Measurements from ENCODE around the gene NECTIN3. TPM values are rescaled to one million over a fixed set of nuclear protein-coding genes. Genes with fewer than 3 reads are reported as not detected.

NECTIN3 gene
- total and polyA plus RNA-seq, 10 of the 15 experiments (the other 5 are each of a cell fraction or from before 2014, with no cell fraction given), result 0.21 TPM; not detected in 9

DNA sequence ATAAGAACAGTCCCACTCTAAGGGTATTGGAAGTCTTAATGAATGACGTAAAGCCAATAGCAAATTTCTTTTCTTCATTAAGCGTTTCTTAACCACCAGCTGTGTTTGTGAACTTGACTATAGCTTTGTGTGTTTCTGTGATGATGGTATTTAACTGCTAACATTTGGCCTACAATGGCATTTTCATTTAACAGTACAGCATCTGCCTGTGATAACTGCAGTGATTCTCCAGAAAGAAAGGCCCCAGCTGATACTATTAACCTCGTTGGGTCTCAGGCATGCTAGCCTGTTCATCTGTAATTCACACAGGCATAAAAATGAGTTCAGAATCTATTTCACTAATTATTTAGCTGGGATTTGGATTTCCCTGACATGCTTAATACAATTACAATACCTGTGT, 121.9 kb downstream of the NECTIN3 start:
- H3K4me3 ChIP-seq, result no peak overlapping the region
- POLR2A ChIA-PET, result no interaction called here
- in situ Hi-C loops (cut with MboI), result no loop called here
- H3K4me1 ChIP-seq (ENCODE audit: control insufficient read depth, insufficient read depth, low read length), result no peaks in the 10 kb centered on the region
- H3K4me2 ChIP-seq (ENCODE audit: control insufficient read depth, insufficient read depth), result no peak overlapping the region
- no peaks in the 10 kb centered on the region for H3K9me3 ChIP-seq (replicated peaks; ENCODE audit: control insufficient read depth, insufficient read depth, low read length)
- FAIRE-seq (no peak), ATAC-seq (no peak), DNase-seq (ENCODE audit: low read depth, low spot score) (no peak)
- no TSS peak for BruUV-seq (replicated peaks)
- no peaks in the 10 kb centered on the region for H3K36me3 ChIP-seq (ENCODE audit: control insufficient read depth in 2 of 2, insufficient read depth in 2 of 2, low read length in 1 of 2)
- RAD21 ChIA-PET (ENCODE audit: unreplicated experiment), result no interaction called here
- CTCF ChIA-PET, result interaction anchor here (0.6 kb wide), 1 partner anchor 341 kb away, joined by 3 read pairs; no protein-coding TSS in a partner anchor
- H3K79me2 ChIP-seq (ENCODE audit: control insufficient read depth, insufficient read depth, low read length), result no peaks in the 10 kb centered on the region
- 21% methylated on average over 3 of the region's 3 CpGs for WGBS (ENCODE audit: insufficient coverage, insufficient replicate concordance, low lambda C conversion rate, missing lambda C conversion rate)
- no peak overlapping the region for H3K27ac ChIP-seq (ENCODE audit: control insufficient read depth, insufficient read depth)
- no peaks in the 10 kb centered on the region for H3K27me3 ChIP-seq (replicated peaks in 1 of 2; ENCODE audit: control insufficient read depth in 2 of 2, insufficient read depth in 2 of 2, low read length in 1 of 2)
- H4K20me1 ChIP-seq (ENCODE audit: control insufficient read depth, insufficient read depth), result no peaks in the 10 kb centered on the region
- intact Hi-C loops (cut with micrococcal nuclease; ENCODE audit: unreplicated experiment), result no loop called here
- SMC1A ChIA-PET (ENCODE audit: uncharacterized antibody, unreplicated experiment), result interaction anchor here (2.1 kb wide), 1 partner anchor 13 kb away, joined by 7 read pairs; no protein-coding TSS in a partner anchor
- no peak overlapping the region for H2AFZ ChIP-seq (ENCODE audit: control insufficient read depth, low read depth, low read length)
- H3K9ac ChIP-seq (ENCODE audit: control insufficient read depth, insufficient read depth, low read length), result no peak overlapping the region
- TF ChIP-seq SPI1 (IDR thresholded peaks at IDR 0.05; ENCODE audit: borderline replicate concordance, insufficient read depth, low read depth, low read length), result no peak
- no peak for TF ChIP-seq IKZF1 (conservative IDR thresholded peaks at IDR 0.05)
- TF ChIP-seq, protein P1, sequence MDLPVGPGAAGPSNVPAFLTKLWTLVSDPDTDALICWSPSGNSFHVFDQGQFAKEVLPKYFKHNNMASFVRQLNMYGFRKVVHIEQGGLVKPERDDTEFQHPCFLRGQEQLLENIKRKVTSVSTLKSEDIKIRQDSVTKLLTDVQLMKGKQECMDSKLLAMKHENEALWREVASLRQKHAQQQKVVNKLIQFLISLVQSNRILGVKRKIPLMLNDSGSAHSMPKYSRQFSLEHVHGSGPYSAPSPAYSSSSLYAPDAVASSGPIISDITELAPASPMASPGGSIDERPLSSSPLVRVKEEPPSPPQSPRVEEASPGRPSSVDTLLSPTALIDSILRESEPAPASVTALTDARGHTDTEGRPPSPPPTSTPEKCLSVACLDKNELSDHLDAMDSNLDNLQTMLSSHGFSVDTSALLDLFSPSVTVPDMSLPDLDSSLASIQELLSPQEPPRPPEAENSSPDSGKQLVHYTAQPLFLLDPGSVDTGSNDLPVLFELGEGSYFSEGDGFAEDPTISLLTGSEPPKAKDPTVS (IDR thresholded peaks at IDR 0.05; ENCODE audit: low read depth, low read length), result no peak
- TF ChIP-seq, protein P2, sequence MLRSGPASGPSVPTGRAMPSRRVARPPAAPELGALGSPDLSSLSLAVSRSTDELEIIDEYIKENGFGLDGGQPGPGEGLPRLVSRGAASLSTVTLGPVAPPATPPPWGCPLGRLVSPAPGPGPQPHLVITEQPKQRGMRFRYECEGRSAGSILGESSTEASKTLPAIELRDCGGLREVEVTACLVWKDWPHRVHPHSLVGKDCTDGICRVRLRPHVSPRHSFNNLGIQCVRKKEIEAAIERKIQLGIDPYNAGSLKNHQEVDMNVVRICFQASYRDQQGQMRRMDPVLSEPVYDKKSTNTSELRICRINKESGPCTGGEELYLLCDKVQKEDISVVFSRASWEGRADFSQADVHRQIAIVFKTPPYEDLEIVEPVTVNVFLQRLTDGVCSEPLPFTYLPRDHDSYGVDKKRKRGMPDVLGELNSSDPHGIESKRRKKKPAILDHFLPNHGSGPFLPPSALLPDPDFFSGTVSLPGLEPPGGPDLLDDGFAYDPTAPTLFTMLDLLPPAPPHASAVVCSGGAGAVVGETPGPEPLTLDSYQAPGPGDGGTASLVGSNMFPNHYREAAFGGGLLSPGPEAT (IDR thresholded peaks at IDR 0.05; ENCODE audit: low read depth), result no peak
- no peak for TF ChIP-seq YBX1 (IDR thresholded peaks at IDR 0.05)
- no peak for TF ChIP-seq ETV6 (conservative IDR thresholded peaks at IDR 0.05 in 1 of 2, IDR thresholded peaks at IDR 0.05 in 1 of 2; ENCODE audit: borderline replicate concordance in 1 of 2, low read depth in 1 of 2)
- TF ChIP-seq, protein P3, sequence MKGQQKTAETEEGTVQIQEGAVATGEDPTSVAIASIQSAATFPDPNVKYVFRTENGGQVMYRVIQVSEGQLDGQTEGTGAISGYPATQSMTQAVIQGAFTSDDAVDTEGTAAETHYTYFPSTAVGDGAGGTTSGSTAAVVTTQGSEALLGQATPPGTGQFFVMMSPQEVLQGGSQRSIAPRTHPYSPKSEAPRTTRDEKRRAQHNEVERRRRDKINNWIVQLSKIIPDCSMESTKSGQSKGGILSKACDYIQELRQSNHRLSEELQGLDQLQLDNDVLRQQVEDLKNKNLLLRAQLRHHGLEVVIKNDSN (IDR thresholded peaks at IDR 0.05; ENCODE audit: borderline replicate concordance, extremely low read length, insufficient read depth, low read depth, low read length), result no peak
- TF ChIP-seq POLR2AphosphoS2 (IDR thresholded peaks at IDR 0.05; ENCODE audit: low read depth, low read length), result no peak
- TF ChIP-seq CREB1 (IDR thresholded peaks at IDR 0.05; ENCODE audit: low read depth), result no peak
- TF ChIP-seq NRF1 (conservative IDR thresholded peaks at IDR 0.05; ENCODE audit: low read depth, low read length), result no peak
- TF ChIP-seq, protein P4, sequence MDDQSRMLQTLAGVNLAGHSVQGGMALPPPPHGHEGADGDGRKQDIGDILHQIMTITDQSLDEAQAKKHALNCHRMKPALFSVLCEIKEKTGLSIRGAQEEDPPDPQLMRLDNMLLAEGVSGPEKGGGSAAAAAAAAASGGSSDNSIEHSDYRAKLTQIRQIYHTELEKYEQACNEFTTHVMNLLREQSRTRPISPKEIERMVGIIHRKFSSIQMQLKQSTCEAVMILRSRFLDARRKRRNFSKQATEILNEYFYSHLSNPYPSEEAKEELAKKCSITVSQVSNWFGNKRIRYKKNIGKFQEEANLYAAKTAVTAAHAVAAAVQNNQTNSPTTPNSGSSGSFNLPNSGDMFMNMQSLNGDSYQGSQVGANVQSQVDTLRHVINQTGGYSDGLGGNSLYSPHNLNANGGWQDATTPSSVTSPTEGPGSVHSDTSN (IDR thresholded peaks at IDR 0.05; ENCODE audit: insufficient replicate concordance, low read depth, low read length), result no peak
- TF ChIP-seq, protein P5, sequence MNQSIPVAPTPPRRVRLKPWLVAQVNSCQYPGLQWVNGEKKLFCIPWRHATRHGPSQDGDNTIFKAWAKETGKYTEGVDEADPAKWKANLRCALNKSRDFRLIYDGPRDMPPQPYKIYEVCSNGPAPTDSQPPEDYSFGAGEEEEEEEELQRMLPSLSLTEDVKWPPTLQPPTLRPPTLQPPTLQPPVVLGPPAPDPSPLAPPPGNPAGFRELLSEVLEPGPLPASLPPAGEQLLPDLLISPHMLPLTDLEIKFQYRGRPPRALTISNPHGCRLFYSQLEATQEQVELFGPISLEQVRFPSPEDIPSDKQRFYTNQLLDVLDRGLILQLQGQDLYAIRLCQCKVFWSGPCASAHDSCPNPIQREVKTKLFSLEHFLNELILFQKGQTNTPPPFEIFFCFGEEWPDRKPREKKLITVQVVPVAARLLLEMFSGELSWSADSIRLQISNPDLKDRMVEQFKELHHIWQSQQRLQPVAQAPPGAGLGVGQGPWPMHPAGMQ (IDR thresholded peaks at IDR 0.05; ENCODE audit: borderline replicate concordance), result no peak
- no peak for TF ChIP-seq YY1 (IDR thresholded peaks at IDR 0.05; ENCODE audit: low read depth, low read length)
- TF ChIP-seq, protein P6, sequence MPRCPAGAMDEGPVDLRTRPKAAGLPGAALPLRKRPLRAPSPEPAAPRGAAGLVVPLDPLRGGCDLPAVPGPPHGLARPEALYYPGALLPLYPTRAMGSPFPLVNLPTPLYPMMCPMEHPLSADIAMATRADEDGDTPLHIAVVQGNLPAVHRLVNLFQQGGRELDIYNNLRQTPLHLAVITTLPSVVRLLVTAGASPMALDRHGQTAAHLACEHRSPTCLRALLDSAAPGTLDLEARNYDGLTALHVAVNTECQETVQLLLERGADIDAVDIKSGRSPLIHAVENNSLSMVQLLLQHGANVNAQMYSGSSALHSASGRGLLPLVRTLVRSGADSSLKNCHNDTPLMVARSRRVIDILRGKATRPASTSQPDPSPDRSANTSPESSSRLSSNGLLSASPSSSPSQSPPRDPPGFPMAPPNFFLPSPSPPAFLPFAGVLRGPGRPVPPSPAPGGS (IDR thresholded peaks at IDR 0.05; ENCODE audit: borderline replicate concordance, insufficient read depth, low read depth, low read length, poor library complexity, severe bottlenecking), result no peak

All from GM12878 (cell line).